GM12878 (cell line): Measurements from ENCODE around the gene FAM151A.

Source experiments
- ATF7 ChIP-seq: fragments of 450-650 bp; IDR thresholded peaks from 2 replicates; pipeline ENCODE4 v1.6.1; 2016; ENCODE audit warnings: low read depth, mild to moderate bottlenecking
- BRCA1 ChIP-seq: IDR thresholded peaks from 2 replicates; pipeline ENCODE4 v1.6.1; 2011; ENCODE audit warnings: low read depth, low read length, improper control_type of control experiment
- CHD2 ChIP-seq: IDR thresholded peaks from 2 replicates; pipeline ENCODE4 v1.6.1; 2011; ENCODE audit warnings: low read depth, low read length, improper control_type of control experiment, borderline replicate concordance
- CTCF ChIP-seq, 3 experiments: IDR thresholded peaks in 2 of 3; conservative IDR thresholded peaks in 1 of 3; 2 replicates each; pipeline ENCODE4 v1.5.1; 2011; ENCODE audit warnings: low read depth in 3 of 3, low read length in 3 of 3, mild to moderate bottlenecking in 3 of 3, control low read depth in 2 of 3, moderate library complexity in 2 of 3, inconsistent platforms in 1 of 3, mixed read lengths in 1 of 3; ENCODE audit not compliant: control insufficient read depth in 2 of 3, insufficient read depth in 1 of 3; ENCODE audit errors: extremely low read depth in 1 of 3
- EZH2 ChIP-seq: IDR thresholded peaks from 2 replicates; pipeline ENCODE4 v1.6.1; 2012; ENCODE audit warnings: low read depth, mild to moderate bottlenecking, control low read depth, inconsistent platforms, low read length, borderline replicate concordance; ENCODE audit not compliant: control insufficient read depth
- NFIC ChIP-seq: IDR thresholded peaks from 2 replicates; pipeline ENCODE4 v1.6.1; 2012; ENCODE audit warnings: low read depth, mild to moderate bottlenecking, inconsistent platforms, low read length, moderate library complexity
- SREBF2 ChIP-seq: IDR thresholded peaks from 2 replicates; pipeline ENCODE4 v1.6.1; 2012; ENCODE audit warnings: mild to moderate bottlenecking, low read length
- SRF ChIP-seq, 2 experiments: IDR thresholded peaks; 2 replicates each; pipeline ENCODE4 v1.6.1; 2011; ENCODE audit warnings: low read depth in 2 of 2, low read length in 2 of 2, mild to moderate bottlenecking in 1 of 2, moderate library complexity in 1 of 2
- TF ChIP-seq, protein P1 (sequence below): IDR thresholded peaks from 2 replicates; pipeline ENCODE4 v1.6.1; 2012; ENCODE audit warnings: low read length, inconsistent platforms

- TF ChIP-seq CTCF (IDR thresholded peaks at IDR 0.05 in 2 of 3, conservative IDR thresholded peaks at IDR 0.05 in 1 of 3; ENCODE audit: control insufficient read depth in 2 of 3, extremely low read depth in 1 of 3, insufficient read depth in 1 of 3, low read depth in 3 of 3, low read length in 3 of 3) (no peak), SRF (IDR thresholded peaks at IDR 0.05; ENCODE audit: low read depth in 2 of 2, low read length in 2 of 2) (no peak), EZH2 (no peak), NFIC (no peak), CHD2 (no peak), ATF7 (no peak), SREBF2 (no peak), BRCA1 (no peak)
- TF ChIP-seq, protein P1, sequence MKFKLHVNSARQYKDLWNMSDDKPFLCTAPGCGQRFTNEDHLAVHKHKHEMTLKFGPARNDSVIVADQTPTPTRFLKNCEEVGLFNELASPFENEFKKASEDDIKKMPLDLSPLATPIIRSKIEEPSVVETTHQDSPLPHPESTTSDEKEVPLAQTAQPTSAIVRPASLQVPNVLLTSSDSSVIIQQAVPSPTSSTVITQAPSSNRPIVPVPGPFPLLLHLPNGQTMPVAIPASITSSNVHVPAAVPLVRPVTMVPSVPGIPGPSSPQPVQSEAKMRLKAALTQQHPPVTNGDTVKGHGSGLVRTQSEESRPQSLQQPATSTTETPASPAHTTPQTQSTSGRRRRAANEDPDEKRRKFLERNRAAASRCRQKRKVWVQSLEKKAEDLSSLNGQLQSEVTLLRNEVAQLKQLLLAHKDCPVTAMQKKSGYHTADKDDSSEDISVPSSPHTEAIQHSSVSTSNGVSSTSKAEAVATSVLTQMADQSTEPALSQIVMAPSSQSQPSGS, result no peak
Measured at GRCh38 chr1:54596756-54597155, 26.6 kb downstream of the FAM151A start.
